Bronchial epithelial cell (primary cell): Measurements from ENCODE around the gene PGC. TPM values are rescaled to one million over a fixed set of nuclear protein-coding genes. Genes with fewer than 3 reads are reported as not detected.

Experiments used
- DNase-seq: peaks from one replicate; pipeline ENCODE4 v3.0.0-alpha.2; 2010; ENCODE audit warnings: low read depth
- FAIRE-seq: peaks from 2 replicates; lab custom pipeline; 2011; peaks lifted over from hg19 to GRCh38; lab: Jason Lieb, UNC
- H3K27me3 ChIP-seq: 2 replicates; pipeline ENCODE4 v1.5.1; 2011; ENCODE audit warnings: low read length; ENCODE audit not compliant: control insufficient read depth, insufficient read depth
- H3K36me3 ChIP-seq: 2 replicates; pipeline ENCODE4 v1.5.1; 2011; ENCODE audit warnings: low read length; ENCODE audit not compliant: control insufficient read depth, insufficient read depth
- H3K4me3 ChIP-seq: 2 replicates; pipeline ENCODE4 v1.5.1; 2011; ENCODE audit warnings: mild to moderate bottlenecking, low read depth, low read length, control low read depth
- CTCF ChIP-seq: IDR thresholded peaks from 2 replicates; pipeline ENCODE4 v1.5.1; 2011; ENCODE audit warnings: mild to moderate bottlenecking, moderate library complexity, low read length, control low read depth, inconsistent platforms; ENCODE audit not compliant: insufficient read depth, severe bottlenecking
- total RNA-seq: library from RNA; depleted of rRNA; stranded (reverse); fragments of >200 nt; gene quantifications from 2 replicates; pipeline ENCODE4 v1.2.1, GENCODE V29; 2014

The PGC gene
- total RNA-seq, 1 donor from 2014 or later: not detected

- H3K36me3 ChIP-seq: peaks cover 1% of the 10 kb centered on the region
- FAIRE-seq: no peak
- no peaks in the 10 kb centered on the region for H3K27me3 ChIP-seq
- peak overlapping the region; percentile 65 for H3K4me3 ChIP-seq
- no peak for TF ChIP-seq CTCF
- peak; percentile 53 for DNase-seq
Measured at GRCh38 chr6:41734666-41735426, 12.4 kb downstream of the PGC start.

GRCh38 chr6:41733707-41734665 lies 13.2 kb downstream of the PGC start:
- no peak for TF ChIP-seq CTCF
- no peaks in the 10 kb centered on the region for H3K27me3 ChIP-seq
- H3K36me3 ChIP-seq: peaks cover 1% of the 10 kb centered on the region
- peak overlapping the region; percentile 65 for H3K4me3 ChIP-seq
- DNase-seq (no peak), FAIRE-seq (no peak)

GRCh38 chr6:41733360-41733706 lies 13.9 kb downstream of the PGC start:
- H3K27me3 ChIP-seq: no peaks in the 10 kb centered on the region
- FAIRE-seq (no peak), DNase-seq (no peak)
- H3K4me3 ChIP-seq: peak overlapping the region; percentile 65
- no peak for TF ChIP-seq CTCF
- H3K36me3 ChIP-seq: peaks cover 1% of the 10 kb centered on the region

- no peak for FAIRE-seq
- Histone ChIP-seq H3K27me3 (no peaks in the 10 kb centered on the region), H3K36me3 (peaks cover 1% of the 10 kb centered on the region), H3K4me3 (no peak overlapping the region)
- no peak for TF ChIP-seq CTCF
- no peak for DNase-seq
Measured at GRCh38 chr6:41732591-41733359, 14.4 kb downstream of the PGC start.

GRCh38 chr6:41732149-41732548 lies 15.0 kb downstream of the PGC start:
- TF ChIP-seq CTCF: no peak
- FAIRE-seq: no peak
- no peaks in the 10 kb centered on the region for H3K27me3 ChIP-seq
- DNase-seq: no peak
- peaks cover 1% of the 10 kb centered on the region for H3K36me3 ChIP-seq
- H3K4me3 ChIP-seq: no peak overlapping the region
